IMR-90 (cell line): ENCODE data around the gene KRTAP5-4. TPM values are rescaled to one million over a fixed set of nuclear protein-coding genes. Genes with fewer than 3 reads are reported as not detected.
"Not testable (repeated sequence)": the region's sequence is repeated elsewhere in the genome, so short reads cannot be mapped to it uniquely, and the experiment has no call there.

Experiments used
- ATAC-seq: fragments of 200-7000 bp; cut with Tn5 transposase; 2 replicates; pipeline ENCODE4 v1.9.1; 2020; ENCODE audit warnings: low read depth, mild to moderate bottlenecking, moderate library complexity
- BruUV-seq: library from RNA; stranded (reverse); fragments of 400-500 nt; replicated peaks from 2 replicates; lab custom pipeline; 2021; lab: Mats Ljungman, UMichigan
- CTCF ChIA-PET: fragments of 300-600 bp; formaldehyde crosslinking; extraction: SDS; loops from one replicate; lab custom pipeline; 2021; ENCODE audit warnings: antibody characterized with exemption; lab: Yijun Ruan, JAX
- POLR2A ChIA-PET: fragments of 300-600 bp; sonication (Branson Sonifier 250); formaldehyde crosslinking; loops from one replicate; lab custom pipeline; 2022; ENCODE audit warnings: antibody characterized with exemption; ENCODE audit not compliant: unreplicated experiment; lab: Charles Lee
- DNase-seq: peaks from one replicate; pipeline ENCODE4 v3.0.0; 2013
- H2AFZ ChIP-seq: replicated peaks from 2 replicates; pipeline ENCODE3; 2013; ENCODE audit warnings: low read length, mild to moderate bottlenecking; ENCODE audit not compliant: poor library complexity
- H2AK5ac ChIP-seq: 2 replicates; pipeline ENCODE4 v1.6.1; 2013; ENCODE audit warnings: low read depth, low read length, inconsistent platforms
- H2AK9ac ChIP-seq: replicated peaks from 2 replicates; pipeline ENCODE3; 2013; ENCODE audit warnings: mild to moderate bottlenecking, low read depth, low read length, moderate library complexity; ENCODE audit not compliant: poor library complexity
- H2BK120ac ChIP-seq: 2 replicates; pipeline ENCODE4 v1.6.1; 2013; ENCODE audit warnings: low read depth, low read length, inconsistent platforms
- H2BK15ac ChIP-seq: 3 replicates; pipeline ENCODE4 v1.6.1; 2013; ENCODE audit warnings: low read depth, low read length, inconsistent platforms
- H2BK20ac ChIP-seq: 2 replicates; pipeline ENCODE4 v1.6.1; 2013; ENCODE audit warnings: low read depth, mild to moderate bottlenecking, inconsistent platforms, low read length, moderate library complexity
- H2BK5ac ChIP-seq: 2 replicates; pipeline ENCODE4 v1.6.1; 2013; ENCODE audit warnings: mild to moderate bottlenecking, low read depth, low read length, inconsistent platforms; ENCODE audit not compliant: poor library complexity, severe bottlenecking
- H3K14ac ChIP-seq: replicated peaks from 2 replicates; pipeline ENCODE4 v1.6.1; 2013; ENCODE audit warnings: low read depth, low read length, inconsistent platforms
- H3K18ac ChIP-seq: 2 replicates; pipeline ENCODE4 v1.6.1; 2013; ENCODE audit warnings: low read depth, low read length, control low read depth
- H3K23ac ChIP-seq: 2 replicates; pipeline ENCODE4 v1.6.1; 2013; ENCODE audit warnings: low read depth, low read length, inconsistent platforms
- H3K27ac ChIP-seq: 2 replicates; pipeline ENCODE4 v1.5.1; 2013; ENCODE audit warnings: mild to moderate bottlenecking, control low read depth, low read length; ENCODE audit not compliant: insufficient read depth
- H3K27me3 ChIP-seq: 2 replicates; pipeline ENCODE4 v1.6.1; 2013; ENCODE audit warnings: low read length; ENCODE audit not compliant: control insufficient read depth, insufficient read depth
- H3K36me3 ChIP-seq: 2 replicates; pipeline ENCODE4 v1.6.1; 2013; ENCODE audit warnings: low read length, mixed read lengths; ENCODE audit not compliant: control insufficient read depth, insufficient read depth
- H3K4ac ChIP-seq: 2 replicates; pipeline ENCODE4 v1.6.1; 2013; ENCODE audit warnings: low read depth, low read length, inconsistent platforms
- H3K4me1 ChIP-seq: 2 replicates; pipeline ENCODE4 v1.6.1; 2013; ENCODE audit warnings: low read length, mixed read lengths; ENCODE audit not compliant: control insufficient read depth, insufficient read depth
- H3K4me2 ChIP-seq: 2 replicates; pipeline ENCODE4 v1.6.1; 2013; ENCODE audit warnings: low read depth, mild to moderate bottlenecking, control low read depth, low read length, moderate library complexity
- H3K4me3 ChIP-seq: 2 replicates; pipeline ENCODE4 v1.5.1; 2013; ENCODE audit warnings: low read depth, mild to moderate bottlenecking, control low read depth, low read length, moderate library complexity; ENCODE audit not compliant: insufficient read depth
- H3K56ac ChIP-seq: 2 replicates; pipeline ENCODE4 v1.6.1; 2013; ENCODE audit warnings: low read length, inconsistent platforms; ENCODE audit not compliant: insufficient read depth; ENCODE audit errors: extremely low read depth
- H3K79me1 ChIP-seq, 2 experiments: 2 replicates each; pipeline ENCODE4 v1.6.1; 2013; ENCODE audit warnings: low read length in 2 of 2, inconsistent platforms in 1 of 2, low read depth in 1 of 2
- H3K9ac ChIP-seq: 2 replicates; pipeline ENCODE4 v1.6.1; 2013; ENCODE audit warnings: low read depth, low read length, control low read depth
- H3K9me1 ChIP-seq: 2 replicates; pipeline ENCODE4 v1.6.1; 2013; ENCODE audit warnings: low read length, inconsistent platforms; ENCODE audit not compliant: insufficient read depth
- H3K9me3 ChIP-seq: 2 replicates; pipeline ENCODE4 v1.6.1; 2013; ENCODE audit warnings: low read length; ENCODE audit not compliant: control insufficient read depth, insufficient read depth
- H4K20me1 ChIP-seq: 2 replicates; pipeline ENCODE4 v1.6.1; 2013; ENCODE audit warnings: low read length, inconsistent platforms; ENCODE audit not compliant: insufficient read depth
- H4K5ac ChIP-seq: 2 replicates; pipeline ENCODE4 v1.6.1; 2013; ENCODE audit warnings: mild to moderate bottlenecking, low read depth, low read length, control low read depth
- H4K8ac ChIP-seq, 2 experiments: 2 replicates each; pipeline ENCODE4 v1.6.1; 2013; ENCODE audit warnings: low read depth in 2 of 2, low read length in 2 of 2, control low read depth in 1 of 2, inconsistent platforms in 1 of 2
- H4K91ac ChIP-seq: 2 replicates; pipeline ENCODE4 v1.6.1; 2013; ENCODE audit warnings: low read depth, low read length, inconsistent platforms; ENCODE audit not compliant: insufficient read depth
- WGBS, 2 experiments: methylation state at CpG; one replicate each; pipeline versions ENCODE4 v1.1.5 to v1.1.7; 2013; ENCODE audit warnings: missing lambda C conversion rate in 2 of 2; ENCODE audit not compliant: insufficient read length in 1 of 2; ENCODE audit errors: extremely low coverage in 2 of 2; 5-methylcytosine and 5-hydroxymethylcytosine counted together
- dilution Hi-C: fragments of 300-500 bp; cut with HindIII; formaldehyde crosslinking; loops from one replicate; pipeline ENCODE4 v1.14.3; 2018; ENCODE audit warnings: low sequenced_read_pairs; ENCODE audit not compliant: unreplicated experiment
- in situ Hi-C: fragments of 300-500 bp; cut with MboI; formaldehyde crosslinking; loops from 3 replicates; pipeline ENCODE4 v1.14.3; 2019; ENCODE audit warnings: low sequenced_read_pairs, inconsistent platforms, mixed read lengths
- intact Hi-C: fragments of 100-400 bp; cut with micrococcal nuclease; formaldehyde crosslinking; loops from 2 replicates; pipeline ENCODE4 v1.10.0; 2022
- polyA plus RNA-seq, 3 experiments: library from polyadenylated mRNA; depleted of rRNA; stranded (reverse); fragments of >200 nt; gene quantifications; 2 replicates each; pipeline ENCODE4 v1.2.3, GENCODE V29; 2012; ENCODE audit warnings: low replicate concordance in 1 of 3
- total RNA-seq: library from RNA; depleted of rRNA; stranded (reverse); fragments of >200 nt; gene quantifications from 2 replicates; pipeline ENCODE4 v1.2.3, GENCODE V29; 2012

The KRTAP5-4 gene
- total and polyA plus RNA-seq, 2 of the 4 experiments (the other 2 are of a cell fraction), result not detected

DNA sequence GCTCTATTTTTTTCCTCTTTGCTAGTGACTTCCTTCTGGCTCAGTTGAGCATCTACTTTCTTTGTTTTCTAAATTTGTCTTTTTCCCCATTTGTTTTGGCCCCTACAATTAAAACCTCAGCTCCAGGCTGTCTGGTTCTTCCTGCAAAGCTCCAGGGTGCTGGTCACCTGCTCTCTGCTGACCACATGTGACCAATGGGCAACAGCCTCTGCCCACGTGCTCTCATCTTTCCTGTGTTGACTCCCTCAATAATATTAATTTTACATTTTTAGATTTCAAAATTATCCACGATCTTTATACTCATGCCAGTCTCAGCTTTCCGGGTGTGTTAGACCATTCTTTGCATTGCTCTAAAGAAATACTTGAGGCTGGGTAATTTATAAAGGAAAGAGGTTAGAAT lies 23.5 kb downstream of the KRTAP5-4 start:
- DNase-seq, H3K27ac ChIP-seq, H3K14ac ChIP-seq, H3K36me3 ChIP-seq, H3K79me1 ChIP-seq, ATAC-seq, intact Hi-C loops, H3K18ac ChIP-seq, H2BK120ac ChIP-seq, H4K20me1 ChIP-seq, H3K4ac ChIP-seq, H2BK5ac ChIP-seq, H3K9me3 ChIP-seq, H4K91ac ChIP-seq, H2AFZ ChIP-seq, BruUV-seq, H2BK20ac ChIP-seq, H3K4me3 ChIP-seq, H3K4me1 ChIP-seq, H4K5ac ChIP-seq, H4K8ac ChIP-seq, H2BK15ac ChIP-seq, dilution Hi-C loops, CTCF ChIA-PET, H3K9me1 ChIP-seq, H3K56ac ChIP-seq, H2AK5ac ChIP-seq, H2AK9ac ChIP-seq, H3K23ac ChIP-seq, H3K4me2 ChIP-seq, H3K9ac ChIP-seq, POLR2A ChIA-PET, in situ Hi-C loops: not testable (repeated sequence)
- WGBS, 2 experiments, result no CpG with 5 or more reads among the region's 3 CpGs
- peaks cover 43% of the 10 kb centered on the region for H3K27me3 ChIP-seq
